ENCODE results near the gene DHDDS. TPM values are rescaled to one million over a fixed set of nuclear protein-coding genes. Genes with fewer than 3 reads are reported as not detected.

DHDDS gene
- total RNA-seq, 1 experiment from 2014 or later, result 41.4 TPM

DNA sequence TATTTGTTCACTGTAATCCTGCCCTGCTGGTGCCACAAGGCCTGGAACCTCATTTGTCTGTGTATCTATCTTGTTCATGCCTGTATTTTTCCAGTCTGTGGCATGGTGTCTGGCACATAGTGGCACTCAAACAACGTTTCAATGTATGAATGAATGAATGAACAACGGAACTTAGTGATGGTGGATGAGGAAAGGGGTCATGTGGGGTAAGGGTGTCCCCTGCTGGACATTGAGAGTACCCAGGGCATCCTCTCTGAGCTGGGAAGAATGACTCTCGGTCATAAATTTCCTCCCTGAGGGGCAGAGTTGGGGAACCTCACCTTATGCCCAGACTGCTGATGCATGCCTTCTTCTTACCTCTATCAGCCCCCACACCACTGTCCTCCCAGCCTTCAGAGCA, 40.7 kb upstream of the DHDDS start:
- TF ChIP-seq EZH2 (IDR thresholded peaks at IDR 0.05; ENCODE audit: low read depth), result no peak
- TF ChIP-seq, protein P1, sequence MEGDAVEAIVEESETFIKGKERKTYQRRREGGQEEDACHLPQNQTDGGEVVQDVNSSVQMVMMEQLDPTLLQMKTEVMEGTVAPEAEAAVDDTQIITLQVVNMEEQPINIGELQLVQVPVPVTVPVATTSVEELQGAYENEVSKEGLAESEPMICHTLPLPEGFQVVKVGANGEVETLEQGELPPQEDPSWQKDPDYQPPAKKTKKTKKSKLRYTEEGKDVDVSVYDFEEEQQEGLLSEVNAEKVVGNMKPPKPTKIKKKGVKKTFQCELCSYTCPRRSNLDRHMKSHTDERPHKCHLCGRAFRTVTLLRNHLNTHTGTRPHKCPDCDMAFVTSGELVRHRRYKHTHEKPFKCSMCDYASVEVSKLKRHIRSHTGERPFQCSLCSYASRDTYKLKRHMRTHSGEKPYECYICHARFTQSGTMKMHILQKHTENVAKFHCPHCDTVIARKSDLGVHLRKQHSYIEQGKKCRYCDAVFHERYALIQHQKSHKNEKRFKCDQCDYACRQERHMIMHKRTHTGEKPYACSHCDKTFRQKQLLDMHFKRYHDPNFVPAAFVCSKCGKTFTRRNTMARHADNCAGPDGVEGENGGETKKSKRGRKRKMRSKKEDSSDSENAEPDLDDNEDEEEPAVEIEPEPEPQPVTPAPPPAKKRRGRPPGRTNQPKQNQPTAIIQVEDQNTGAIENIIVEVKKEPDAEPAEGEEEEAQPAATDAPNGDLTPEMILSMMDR (conservative IDR thresholded peaks at IDR 0.05), result peak; percentile 78
- POLR2A ChIA-PET (ENCODE audit: unreplicated experiment), result interaction anchor here (0.7 kb wide), 1 partner anchor 265 kb away, joined by 3 read pairs; no protein-coding TSS in a partner anchor
- no peaks in the 10 kb centered on the region for H3K9me2 ChIP-seq (ENCODE audit: insufficient read depth)
- no peaks in the 10 kb centered on the region for H3K36me3 ChIP-seq (ENCODE audit: low read depth)
- no TSS peak for BruUV-seq (replicated peaks)
- no peak overlapping the region for H2AFZ ChIP-seq
- H3K27me3 ChIP-seq (ENCODE audit: insufficient read depth, low read depth), result no peaks in the 10 kb centered on the region
- H3F3A ChIP-seq (ENCODE audit: insufficient read depth, low read depth), result no peaks in the 10 kb centered on the region
- no peak overlapping the region for H3K4me3 ChIP-seq
- intact Hi-C loops (cut with micrococcal nuclease; ENCODE audit: unreplicated experiment), result loop anchor here (1.0 kb wide), 2 partner anchors 116 to 286 kb away; no protein-coding TSS in a partner anchor
- no peak overlapping the region for H3K4me2 ChIP-seq
- CTCF ChIA-PET, result interaction anchor here (0.5 to 0.9 kb wide), 4 partner anchors 26 to 548 kb away, joined by 3 to 9 read pairs (median 4); no protein-coding TSS in a partner anchor
- no peaks in the 10 kb centered on the region for H3K9me3 ChIP-seq (ENCODE audit: insufficient read depth, low read depth)
- peak; percentile 43 to 46 for DNase-seq
- peaks cover 5% of the 10 kb centered on the region; the same call in 1 of the 2 replicates for H3K4me1 ChIP-seq (replicated peaks; ENCODE audit: insufficient read depth)
- no peaks in the 10 kb centered on the region for H4K20me1 ChIP-seq (ENCODE audit: insufficient read depth)
- H3K27ac ChIP-seq, result no peak overlapping the region
- H3K79me2 ChIP-seq (ENCODE audit: low read depth), result no peaks in the 10 kb centered on the region

DNA sequence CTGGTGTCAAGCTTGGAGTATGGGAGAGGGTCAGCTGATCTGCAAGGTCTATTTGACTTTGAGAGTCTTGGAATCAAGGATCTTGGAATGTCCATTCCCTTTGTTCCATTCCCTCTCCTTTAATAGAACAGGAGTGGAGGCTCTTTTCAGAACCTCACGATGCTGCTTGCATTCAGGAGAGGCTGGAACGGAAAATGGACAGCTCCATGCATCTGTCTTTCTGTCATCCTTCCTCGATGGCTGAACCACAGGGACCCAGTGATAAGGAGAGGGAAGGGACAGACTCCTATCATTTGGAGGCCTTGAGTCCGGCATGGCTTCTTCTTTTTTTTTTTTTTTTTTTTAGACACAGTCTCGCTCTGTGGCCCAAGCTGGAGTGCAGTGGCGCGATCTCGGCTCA, 36.4 kb upstream of the DHDDS start:
- Histone ChIP-seq H3K79me2 (ENCODE audit: low read depth) (no peaks in the 10 kb centered on the region), H3K9me3 (ENCODE audit: insufficient read depth, low read depth) (no peaks in the 10 kb centered on the region), H4K20me1 (ENCODE audit: insufficient read depth) (no peaks in the 10 kb centered on the region), H3K4me3 (no peak overlapping the region), H3F3A (ENCODE audit: insufficient read depth, low read depth) (no peaks in the 10 kb centered on the region), H3K4me2 (no peak overlapping the region), H2AFZ (no peak overlapping the region), H3K36me3 (ENCODE audit: low read depth) (no peaks in the 10 kb centered on the region), H3K9me2 (ENCODE audit: insufficient read depth) (no peaks in the 10 kb centered on the region), H3K27ac (no peak overlapping the region), H3K4me1 (replicated peaks; ENCODE audit: insufficient read depth) (no peaks in the 10 kb centered on the region), H3K27me3 (ENCODE audit: insufficient read depth, low read depth) (no peaks in the 10 kb centered on the region)
- no TSS peak for BruUV-seq (replicated peaks)
- no peak for DNase-seq
- CTCF ChIA-PET, result no interaction called here
- TF ChIP-seq, protein P1 (conservative IDR thresholded peaks at IDR 0.05), result no peak
- no peak for TF ChIP-seq EZH2 (IDR thresholded peaks at IDR 0.05; ENCODE audit: low read depth)
- intact Hi-C loops (cut with micrococcal nuclease; ENCODE audit: unreplicated experiment), result no loop called here
- POLR2A ChIA-PET (ENCODE audit: unreplicated experiment), result no interaction called here

DNA sequence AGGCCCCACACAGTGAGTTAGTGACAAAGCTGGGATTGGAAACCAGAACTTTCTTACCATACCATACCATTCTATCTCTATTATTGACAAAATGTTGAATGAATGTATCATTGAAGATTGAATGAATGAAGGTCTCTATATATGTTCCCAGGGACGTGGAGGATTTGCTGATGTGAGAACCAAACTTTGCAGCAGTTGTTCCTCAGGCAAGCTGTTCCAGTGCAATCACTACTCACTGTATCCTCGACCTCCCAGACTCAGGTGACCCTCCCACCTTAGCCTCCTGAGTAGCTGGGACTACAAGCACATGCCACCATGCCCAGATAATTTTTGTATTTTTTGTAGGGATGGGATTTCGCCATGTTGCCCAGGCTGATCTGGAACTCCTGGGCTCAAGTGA, 33.1 kb upstream of the DHDDS start:
- POLR2A ChIA-PET (ENCODE audit: unreplicated experiment), result no interaction called here
- H3K9me3 ChIP-seq (ENCODE audit: insufficient read depth, low read depth), result no peaks in the 10 kb centered on the region

More for the DNA sequence above, 33.1 kb upstream of the DHDDS start:
- intact Hi-C loops (cut with micrococcal nuclease; ENCODE audit: unreplicated experiment), result no loop called here
- H3K4me2 ChIP-seq, result no peak overlapping the region
- peaks cover 1% of the 10 kb centered on the region; the same call in 1 of the 2 replicates for H3F3A ChIP-seq (ENCODE audit: insufficient read depth, low read depth)
- H3K79me2 ChIP-seq (ENCODE audit: low read depth), result no peaks in the 10 kb centered on the region
- DNase-seq, result no peak
- no peaks in the 10 kb centered on the region for H3K27me3 ChIP-seq (ENCODE audit: insufficient read depth, low read depth)
- no peak overlapping the region for H2AFZ ChIP-seq
- no peaks in the 10 kb centered on the region for H3K9me2 ChIP-seq (ENCODE audit: insufficient read depth)
- no peak overlapping the region for H3K27ac ChIP-seq
- H4K20me1 ChIP-seq (ENCODE audit: insufficient read depth), result no peaks in the 10 kb centered on the region
- H3K4me3 ChIP-seq, result no peak overlapping the region
- no peaks in the 10 kb centered on the region for H3K4me1 ChIP-seq (replicated peaks; ENCODE audit: insufficient read depth)
- no peaks in the 10 kb centered on the region for H3K36me3 ChIP-seq (ENCODE audit: low read depth)
- TF ChIP-seq, protein P1 (conservative IDR thresholded peaks at IDR 0.05), result no peak
- no peak for TF ChIP-seq EZH2 (IDR thresholded peaks at IDR 0.05; ENCODE audit: low read depth)
- BruUV-seq (replicated peaks), result no TSS peak
- CTCF ChIA-PET, result interaction anchor here (0.6 kb wide), 2 partner anchors 173 to 360 kb away, joined by 3 to 8 read pairs; no protein-coding TSS in a partner anchor
